ENCODE data around the gene STRN4. TPM values are rescaled to one million over a fixed set of nuclear protein-coding genes. Genes with fewer than 3 reads are reported as not detected.
"Not testable (repeated sequence)": the region's sequence is repeated elsewhere in the genome, so short reads cannot be mapped to it uniquely, and the experiment has no call there.

STRN4 gene
- polyA plus RNA-seq, 3 donors: 67.8 to 70.5 (median 68.6) TPM

GRCh38 chr19:46773018-46773399 is 26.8 kb upstream of the STRN4 start:
- DNase-seq (ENCODE audit: low read depth in 3 of 3, low spot score in 2 of 3): no peak

- DNase-seq (ENCODE audit: low read depth in 3 of 3, low spot score in 2 of 3): no peak
These were observed 26.1 kb upstream of the STRN4 start for GRCh38 chr19:46772170-46773017.

DNA sequence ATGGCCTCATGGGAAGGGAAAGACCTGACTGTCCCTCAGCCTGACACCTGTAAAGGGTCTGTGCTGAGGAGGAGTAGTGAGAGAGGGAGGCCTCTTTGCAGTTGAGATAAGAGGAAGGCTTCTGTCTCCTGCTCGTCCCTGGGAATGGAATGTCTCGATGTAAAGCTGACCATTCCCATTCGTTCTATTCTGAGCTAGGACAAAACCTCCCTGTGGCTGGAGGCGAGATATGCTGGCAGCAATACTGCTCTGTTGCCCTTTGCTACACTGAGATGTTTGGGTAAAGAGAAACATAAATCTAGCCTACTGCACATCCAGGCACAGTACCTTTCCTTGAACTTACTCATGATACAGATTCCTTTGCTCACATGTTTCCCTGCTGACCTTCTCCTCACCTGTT is 22.5 kb upstream of the STRN4 start:
- not testable (repeated sequence) for DNase-seq (ENCODE audit: low read depth in 3 of 3, low spot score in 2 of 3)

DNA sequence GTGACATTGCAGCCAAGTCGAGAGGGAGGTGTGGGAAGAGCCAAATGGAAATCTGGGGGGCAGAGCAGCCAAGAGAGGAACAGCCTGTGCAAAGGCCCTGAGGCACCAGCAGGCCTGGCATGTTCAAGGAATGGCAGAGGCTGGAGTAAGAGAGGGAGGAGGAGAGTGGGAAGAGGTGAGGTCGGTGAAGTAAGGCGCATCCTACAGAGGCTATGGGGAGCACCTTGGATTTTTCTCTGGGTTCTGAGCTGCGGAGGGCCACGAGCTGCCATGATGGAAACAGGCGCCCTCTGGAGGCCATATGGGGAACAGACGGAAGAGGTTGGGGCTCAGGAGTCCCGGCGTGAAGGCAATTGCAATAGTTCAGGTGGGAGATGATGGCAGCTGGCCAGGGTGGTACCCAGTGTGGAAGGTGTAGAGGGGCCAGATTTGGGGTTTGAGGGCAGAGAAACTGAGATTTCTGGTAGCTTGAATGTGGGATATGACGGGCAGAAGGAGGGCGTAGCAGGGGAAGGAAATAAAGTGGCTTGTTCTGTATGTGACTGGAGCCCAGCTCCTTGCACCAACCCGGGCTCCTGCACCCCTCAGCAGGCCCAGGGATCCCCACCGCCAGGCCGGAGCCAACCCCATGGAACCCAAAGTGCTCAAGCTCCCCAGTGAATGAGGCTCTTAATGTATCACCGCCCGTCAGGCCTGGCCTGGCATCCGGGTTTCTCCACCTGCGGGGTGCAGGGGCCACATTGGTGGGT is 20.5 kb upstream of the STRN4 start:
- no peak for DNase-seq (ENCODE audit: low read depth in 3 of 3, low spot score in 2 of 3)

GRCh38 chr19:46764817-46765291 is 18.6 kb upstream of the STRN4 start:
- DNase-seq (ENCODE audit: low read depth in 3 of 3, low spot score in 2 of 3): no peak

- no peak for DNase-seq (ENCODE audit: low read depth in 3 of 3, low spot score in 2 of 3)
These were observed 16.1 kb upstream of the STRN4 start for GRCh38 chr19:46762245-46762890.

DNA sequence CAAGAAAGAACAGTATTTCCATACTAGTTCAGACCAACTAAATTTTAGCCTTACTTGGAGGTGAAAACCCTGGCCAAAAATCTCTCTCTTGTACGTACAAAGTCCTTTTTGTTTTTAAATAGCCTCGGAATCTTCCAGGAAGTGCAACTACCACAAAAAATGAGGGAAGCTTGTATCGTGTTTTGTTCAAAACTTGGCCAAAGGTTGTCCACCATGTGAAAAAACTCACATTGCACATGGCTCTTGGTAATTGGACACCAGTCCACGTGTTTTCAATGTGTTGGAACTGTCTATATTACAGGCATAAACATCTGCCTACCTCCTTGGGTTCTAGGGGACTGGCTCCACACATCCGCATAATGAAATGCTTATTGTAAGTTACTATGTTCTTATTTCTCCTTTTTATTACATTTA is 15.2 kb upstream of the STRN4 start:
- DNase-seq (ENCODE audit: low read depth in 3 of 3, low spot score in 2 of 3): no peak

DNA sequence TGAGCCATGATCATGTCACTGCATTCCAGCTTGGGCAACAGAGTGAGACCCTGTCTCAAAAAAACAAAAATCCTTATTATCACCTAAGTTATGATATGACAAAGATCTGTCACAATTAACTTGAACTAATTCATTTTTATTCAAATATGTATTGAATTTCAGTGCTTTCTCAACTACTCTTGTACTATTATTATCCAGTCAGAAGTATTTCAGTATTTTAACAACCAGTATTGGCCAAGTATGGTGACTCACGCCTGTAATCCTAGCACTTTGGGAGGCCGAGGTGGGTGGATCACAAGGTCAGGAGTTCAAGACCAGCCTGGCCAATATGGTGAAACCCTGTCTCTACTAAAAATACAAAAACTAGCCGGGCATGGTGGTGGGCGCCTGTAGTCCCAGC is 14.6 kb upstream of the STRN4 start:
- not testable (repeated sequence) for DNase-seq (ENCODE audit: low read depth in 3 of 3, low spot score in 2 of 3)

GRCh38 chr19:46760363-46760762 is 14.1 kb upstream of the STRN4 start:
- no peak for DNase-seq (ENCODE audit: low read depth in 3 of 3, low spot score in 2 of 3)

- DNase-seq (ENCODE audit: low read depth in 3 of 3, low spot score in 2 of 3): no peak
These were observed 13.6 kb upstream of the STRN4 start for GRCh38 chr19:46759817-46760333.

- no peak for DNase-seq (ENCODE audit: low read depth in 3 of 3, low spot score in 2 of 3)
These were observed 13.0 kb upstream of the STRN4 start for GRCh38 chr19:46759206-46759605.

DNA sequence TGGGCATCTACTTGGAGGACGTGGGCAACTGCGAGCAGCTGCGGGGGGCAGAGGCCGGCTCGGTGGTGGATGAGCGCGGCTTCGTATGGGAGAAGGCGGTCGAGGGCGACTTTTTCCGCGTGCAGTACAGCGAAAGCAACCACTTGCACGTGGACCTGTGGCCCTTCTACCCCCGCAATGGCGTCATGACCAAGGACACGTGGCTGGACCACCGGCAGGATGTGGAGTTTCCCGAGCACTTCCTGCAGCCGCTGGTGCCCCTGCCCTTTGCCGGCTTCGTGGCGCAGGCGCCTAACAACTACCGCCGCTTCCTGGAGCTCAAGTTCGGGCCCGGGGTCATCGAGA is 10.3 kb upstream of the STRN4 start:
- DNase-seq (ENCODE audit: low read depth in 3 of 3, low spot score in 2 of 3): no peak

DNA sequence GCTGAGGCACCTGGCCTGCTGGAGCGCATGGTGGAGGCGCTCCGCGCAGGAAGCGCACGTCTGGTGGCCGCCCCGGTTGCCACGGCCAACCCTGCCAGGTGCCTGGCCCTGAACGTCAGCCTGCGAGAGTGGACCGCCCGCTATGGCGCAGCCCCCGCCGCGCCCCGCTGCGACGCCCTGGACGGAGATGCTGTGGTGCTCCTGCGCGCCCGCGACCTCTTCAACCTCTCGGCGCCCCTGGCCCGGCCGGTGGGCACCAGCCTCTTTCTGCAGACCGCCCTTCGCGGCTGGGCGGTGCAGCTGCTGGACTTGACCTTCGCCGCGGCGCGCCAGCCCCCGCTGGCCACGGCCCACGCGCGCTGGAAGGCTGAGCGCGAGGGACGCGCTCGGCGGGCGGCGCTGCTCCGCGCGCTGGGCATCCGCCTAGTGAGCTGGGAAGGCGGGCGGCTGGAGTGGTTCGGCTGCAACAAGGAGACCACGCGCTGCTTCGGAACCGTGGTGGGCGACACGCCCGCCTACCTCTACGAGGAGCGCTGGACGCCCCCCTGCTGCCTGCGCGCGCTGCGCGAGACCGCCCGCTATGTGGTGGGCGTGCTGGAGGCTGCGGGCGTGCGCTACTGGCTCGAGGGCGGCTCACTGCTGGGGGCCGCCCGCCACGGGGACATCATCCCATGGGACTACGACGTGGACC is 9.7 kb upstream of the STRN4 start:
- DNase-seq (ENCODE audit: low read depth in 3 of 3, low spot score in 2 of 3): no peak

DNA sequence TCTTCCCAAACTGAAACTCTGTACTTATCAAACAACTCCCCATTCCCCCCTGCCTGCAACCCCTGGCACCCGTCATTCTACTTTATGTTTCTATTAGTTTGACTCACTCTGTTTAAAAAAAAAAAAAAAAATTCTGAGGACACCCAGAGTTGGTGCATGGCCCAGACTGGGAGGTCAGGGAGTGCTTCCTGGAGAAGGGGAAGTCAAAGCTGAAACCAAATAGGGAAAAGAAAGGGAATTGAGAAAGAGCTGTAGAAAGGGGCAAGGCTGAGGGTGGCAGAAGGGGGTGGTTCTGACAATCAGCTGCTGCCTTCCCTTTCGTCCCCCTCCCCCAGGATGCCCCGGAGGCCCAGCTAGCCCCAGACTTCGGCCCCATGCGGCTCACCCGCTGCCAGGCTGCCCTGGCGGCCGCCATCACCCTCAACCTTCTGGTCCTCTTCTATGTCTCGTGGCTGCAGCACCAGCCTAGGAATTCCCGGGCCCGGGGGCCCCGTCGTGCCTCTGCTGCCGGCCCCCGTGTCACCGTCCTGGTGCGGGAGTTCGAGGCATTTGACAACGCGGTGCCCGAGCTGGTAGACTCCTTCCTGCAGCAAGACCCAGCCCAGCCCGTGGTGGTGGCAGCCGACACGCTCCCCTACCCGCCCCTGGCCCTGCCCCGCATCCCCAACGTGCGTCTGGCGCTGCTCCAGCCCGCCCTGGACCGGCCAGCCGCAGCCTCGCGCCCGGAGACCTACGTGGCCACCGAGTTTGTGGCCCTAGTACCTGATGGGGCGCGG is 9.0 kb upstream of the STRN4 start:
- no peak for DNase-seq (ENCODE audit: low read depth in 3 of 3, low spot score in 2 of 3)

GRCh38 chr19:46753420-46754155 is 7.3 kb upstream of the STRN4 start:
- no peak for DNase-seq (ENCODE audit: low read depth in 3 of 3, low spot score in 2 of 3)

GRCh38 chr19:46748325-46749109 is 2.3 kb upstream of the STRN4 start:
- DNase-seq (ENCODE audit: low read depth in 3 of 3, low spot score in 2 of 3): no peak

DNA sequence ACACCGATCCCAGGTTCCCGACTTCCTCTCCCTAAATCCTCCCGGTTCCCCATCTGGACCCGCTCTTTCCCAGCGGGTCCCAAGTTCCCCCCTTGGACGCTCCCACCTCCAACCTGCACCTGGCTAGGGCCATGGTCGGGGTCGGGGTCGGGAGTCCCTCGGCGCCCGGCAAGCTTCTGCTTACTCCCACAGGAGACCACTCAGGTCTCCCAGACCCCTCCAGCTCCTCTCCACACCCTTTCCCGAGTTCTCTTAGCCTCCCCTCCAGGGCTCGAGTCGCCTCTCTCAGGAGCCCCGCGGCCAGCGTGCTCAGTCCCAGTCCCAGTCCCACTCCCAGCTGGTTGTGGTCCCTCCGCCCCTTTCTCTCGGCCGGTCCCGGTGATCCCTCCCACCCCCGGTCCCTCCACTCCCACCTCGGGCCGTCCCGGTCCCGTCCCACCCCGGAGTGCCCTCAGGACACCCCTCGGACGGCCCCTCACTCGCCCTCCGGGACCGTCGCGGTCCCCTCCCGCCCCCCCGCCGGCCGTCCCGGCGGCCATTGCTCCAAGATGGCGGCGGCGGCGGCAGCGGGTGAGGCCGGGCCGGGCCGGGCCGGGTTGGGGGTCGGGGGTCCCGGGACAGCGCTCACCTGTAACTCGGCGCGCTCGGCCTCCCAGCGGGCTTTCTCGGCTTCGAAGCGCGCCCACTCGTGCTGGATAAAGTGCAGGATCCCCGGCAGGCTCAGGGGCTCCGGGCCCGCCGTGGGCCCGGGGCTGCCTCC is 549 bp downstream of the STRN4 start, which contains the start of gene FKRP:
Gene FKRP, plus strand, starts transcription at position 537 of the 760 bp plus-strand sequence. CDS start 9,394 bp downstream, outside the sequence.
- DNase-seq (ENCODE audit: low read depth in 3 of 3, low spot score in 2 of 3): no peak

DNA sequence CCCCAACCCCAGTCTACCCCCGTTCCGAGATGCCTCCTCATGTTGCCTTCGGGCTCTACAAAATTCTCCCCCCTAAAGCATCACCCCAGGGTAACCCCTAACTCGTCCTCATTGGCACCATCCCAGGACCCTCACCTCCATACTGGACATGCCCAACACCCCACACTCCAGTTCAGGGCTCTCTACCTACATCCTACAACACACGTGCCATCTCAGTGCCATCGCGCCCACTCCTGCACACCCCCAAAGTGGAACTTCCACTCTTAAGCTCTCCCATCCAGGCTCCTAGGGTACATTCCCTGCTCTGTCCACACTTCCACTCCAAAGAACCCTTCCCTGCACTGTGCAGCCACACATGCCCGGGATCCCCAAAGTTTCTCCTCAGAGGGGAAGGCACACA is 1.2 kb downstream of the STRN4 start:
- DNase-seq (ENCODE audit: low read depth in 3 of 3, low spot score in 2 of 3): no peak

Measured in right renal cortex interstitium (tissue), 3 donors.